Gastrocnemius medialis (tissue), 4 donors: ENCODE measurements around the gene SVEP1.

Source experiments
- CTCF ChIP-seq, 5 experiments: fragments of 450-650 bp in 3 of 5; fragments of 200-600 bp in 2 of 5; sonication (generic) in 2 of 5; IDR thresholded peaks in 4 of 5; conservative IDR thresholded peaks in 1 of 5; 1 replicate in 4 of 5; 2 replicates in 1 of 5; pipeline ENCODE4 v1.5.1; 2016 to 2019; ENCODE audit warnings: antibody characterized with exemption in 5 of 5, mild to moderate bottlenecking in 3 of 5, moderate library complexity in 3 of 5
- POLR2A ChIP-seq, 2 donors: fragments of 450-650 bp; IDR thresholded peaks; one replicate each; pipeline ENCODE4 v1.6.1; 2017; ENCODE audit warnings: antibody characterized with exemption in 2 of 2, mild to moderate bottlenecking in 2 of 2, moderate library complexity in 2 of 2

GRCh38 chr9:110532908-110533665, 46.5 kb downstream of the SVEP1 start:
- TF ChIP-seq CTCF (IDR thresholded peaks at IDR 0.05 in 4 of 5, conservative IDR thresholded peaks at IDR 0.05 in 1 of 5) (no peak), POLR2A (IDR thresholded peaks at IDR 0.05) (no peak)
